GM12875 (cell line): ENCODE measurements around the gene GPRC5C.

Source experiments
- H3K4me3 ChIP-seq: one replicate; pipeline ENCODE4 v1.5.1; 2011; ENCODE audit warnings: low read depth, low read length, control low read depth
- CTCF ChIP-seq: IDR thresholded peaks from 2 replicates; pipeline ENCODE4 v1.5.1; 2011; ENCODE audit warnings: low read depth, mild to moderate bottlenecking, control low read depth, inconsistent platforms, low read length, moderate library complexity, borderline replicate concordance; ENCODE audit not compliant: insufficient read depth

GPRC5C gene

GRCh38 chr17:74465378-74466110, 33.7 kb downstream of the GPRC5C start:
- peak overlapping the region; percentile 83 for H3K4me3 ChIP-seq
- TF ChIP-seq CTCF: no peak

DNA sequence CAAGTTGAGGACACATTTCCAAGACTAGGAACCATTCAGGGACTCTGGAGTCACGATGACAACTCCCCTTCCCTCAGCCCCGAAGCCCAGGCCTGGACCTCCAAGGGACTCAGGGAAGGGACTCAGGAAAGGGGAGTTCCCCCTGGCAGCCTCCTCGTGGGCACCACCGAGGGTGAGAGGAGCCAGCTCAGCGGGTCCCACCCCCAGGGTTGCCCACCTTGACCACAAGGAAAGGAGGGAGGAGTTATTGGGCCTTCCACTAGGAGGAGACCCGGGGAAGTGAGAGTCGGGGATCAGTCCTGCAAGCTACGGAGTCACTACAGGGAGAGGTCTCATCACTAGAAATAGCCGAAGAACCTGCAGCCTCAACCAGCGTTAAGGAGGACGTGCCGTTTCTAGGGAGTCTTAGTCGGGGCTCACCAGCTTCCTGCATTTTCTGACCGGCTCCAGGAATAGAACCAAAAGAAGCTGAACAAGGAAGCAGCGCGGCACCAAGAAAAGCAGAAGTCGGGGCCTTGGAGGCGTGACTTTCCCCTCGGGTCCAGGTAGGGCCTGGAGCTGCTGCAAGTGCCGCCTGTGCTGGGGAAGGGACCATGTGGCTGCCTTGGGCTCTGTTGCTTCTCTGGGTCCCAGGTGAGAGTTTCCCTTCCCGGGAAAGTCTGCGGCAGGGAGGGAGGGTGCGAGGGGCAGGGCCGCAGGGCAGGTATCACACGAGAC, 34.4 kb downstream of the GPRC5C start, which contains the start of gene CD300A:
CD300A (plus strand) TSS at position 524 of the 717 bp plus-strand sequence; CDS start at position 594, 70 bp downstream.
- peak within 1 kb of the TSS; percentile 86 for H3K4me3 ChIP-seq

DNA sequence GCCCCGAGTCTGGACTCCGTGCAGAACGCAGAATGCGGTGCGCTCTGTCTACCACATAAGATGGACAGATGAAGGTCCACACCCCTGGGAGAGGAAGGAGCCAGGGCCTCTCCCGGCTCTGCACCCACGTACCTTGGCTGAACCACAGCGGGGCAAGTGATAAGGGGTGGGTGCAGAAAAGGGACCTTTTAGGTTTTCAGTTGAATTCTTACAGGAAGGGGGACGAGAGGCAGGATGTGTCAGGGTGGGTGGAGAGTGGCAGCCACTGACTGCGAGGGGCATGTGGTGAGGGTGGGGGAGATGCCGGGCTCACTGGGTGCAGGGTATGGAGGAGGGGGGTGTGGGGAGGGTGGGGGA, 34.9 kb downstream of the GPRC5C start:
- TF ChIP-seq CTCF: no peak
- peak overlapping the region; percentile 83 for H3K4me3 ChIP-seq

More for the DNA sequence above, 34.4 kb downstream of the GPRC5C start, which contains the start of gene CD300A:
- no peak for TF ChIP-seq CTCF

DNA sequence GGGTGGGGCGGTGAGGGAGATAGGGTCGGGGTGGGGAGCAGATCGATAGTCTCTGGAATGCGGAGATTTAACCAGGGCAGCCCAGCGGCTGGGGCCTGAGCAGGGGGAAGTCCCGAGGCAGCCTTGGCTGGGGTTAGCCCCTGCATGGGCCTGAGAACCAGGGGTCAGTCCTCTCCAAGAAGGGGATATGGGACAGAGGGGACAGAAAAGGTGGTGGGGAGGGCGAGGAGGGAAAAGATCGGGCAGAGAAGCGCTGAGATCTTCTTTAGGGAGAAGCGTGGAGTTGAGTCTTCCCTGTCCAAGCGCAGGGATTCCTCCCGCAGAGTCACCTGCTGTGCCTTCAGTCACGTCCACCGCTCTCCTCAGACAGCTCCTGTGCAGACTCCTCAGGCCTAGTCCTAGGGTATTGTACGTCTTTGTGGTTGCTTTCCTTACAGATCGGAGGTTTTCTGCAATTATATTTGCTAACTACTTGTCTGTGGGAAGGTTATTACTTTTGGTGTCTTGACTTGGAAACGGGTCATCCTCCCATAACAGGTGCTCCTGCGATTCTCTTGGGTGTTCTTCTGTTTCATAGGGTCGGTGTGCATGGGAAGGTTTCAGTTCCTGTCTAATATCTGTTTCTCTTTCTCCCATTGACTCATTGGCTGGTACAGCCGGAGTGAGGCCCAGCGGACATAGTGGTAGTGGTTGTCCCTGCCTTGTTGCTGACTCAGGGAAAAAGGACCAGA, 35.5 kb downstream of the GPRC5C start:
- H3K4me3 ChIP-seq: peak overlapping the region; percentile 86
- TF ChIP-seq CTCF: no peak

DNA sequence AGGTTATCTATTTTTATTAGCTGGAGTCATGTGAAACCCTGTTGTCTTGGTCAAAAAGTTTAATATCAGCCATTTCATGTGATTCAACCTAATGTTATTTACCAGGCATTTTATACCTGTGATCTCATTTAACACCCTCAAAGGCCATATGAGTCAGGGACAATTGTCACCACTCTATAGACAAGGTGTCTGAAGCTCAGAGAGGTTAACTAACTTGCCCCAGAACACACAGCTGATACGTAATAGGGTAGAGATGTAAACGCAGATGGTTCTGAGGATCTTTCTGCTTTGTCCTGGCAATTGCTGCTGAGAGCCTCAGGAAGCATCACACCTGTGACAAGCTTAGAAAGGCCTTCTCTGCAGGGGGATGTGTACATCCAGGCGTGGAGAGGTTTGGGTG, 39.5 kb downstream of the GPRC5C start:
- TF ChIP-seq CTCF: no peak
- H3K4me3 ChIP-seq: no peak overlapping the region

DNA sequence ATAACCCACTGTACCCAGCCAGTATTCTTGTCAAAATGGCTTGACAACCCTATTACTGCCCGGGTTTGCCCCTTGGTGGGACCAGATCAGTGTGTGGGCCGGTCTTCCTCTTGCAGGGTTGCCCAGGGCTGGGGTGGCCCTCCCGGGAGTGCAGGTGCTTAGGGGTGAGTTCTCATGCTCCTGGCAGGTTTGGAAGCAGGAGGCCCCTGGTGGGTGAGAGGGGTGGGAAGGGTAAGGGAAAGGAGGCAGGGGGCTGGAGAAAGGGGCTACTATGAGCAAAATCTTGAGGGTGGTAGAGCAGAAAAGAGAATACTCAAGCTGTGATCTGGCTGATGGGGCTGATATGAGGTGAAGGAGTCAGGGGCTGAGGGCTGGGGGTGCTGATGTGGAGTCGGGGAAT, 41.0 kb downstream of the GPRC5C start:
- no peak for TF ChIP-seq CTCF
- H3K4me3 ChIP-seq: no peak overlapping the region
